GM19438 (cell line): Measurements from ENCODE around the gene ZNF341.

Experiments
- ATAC-seq: cut with Tn5 transposase; IDR thresholded peaks from one replicate; pipeline ENCODE4 v1.9.1; 2021; ENCODE audit warnings: low read depth; ENCODE audit not compliant: unreplicated experiment

Gene ZNF341

DNA sequence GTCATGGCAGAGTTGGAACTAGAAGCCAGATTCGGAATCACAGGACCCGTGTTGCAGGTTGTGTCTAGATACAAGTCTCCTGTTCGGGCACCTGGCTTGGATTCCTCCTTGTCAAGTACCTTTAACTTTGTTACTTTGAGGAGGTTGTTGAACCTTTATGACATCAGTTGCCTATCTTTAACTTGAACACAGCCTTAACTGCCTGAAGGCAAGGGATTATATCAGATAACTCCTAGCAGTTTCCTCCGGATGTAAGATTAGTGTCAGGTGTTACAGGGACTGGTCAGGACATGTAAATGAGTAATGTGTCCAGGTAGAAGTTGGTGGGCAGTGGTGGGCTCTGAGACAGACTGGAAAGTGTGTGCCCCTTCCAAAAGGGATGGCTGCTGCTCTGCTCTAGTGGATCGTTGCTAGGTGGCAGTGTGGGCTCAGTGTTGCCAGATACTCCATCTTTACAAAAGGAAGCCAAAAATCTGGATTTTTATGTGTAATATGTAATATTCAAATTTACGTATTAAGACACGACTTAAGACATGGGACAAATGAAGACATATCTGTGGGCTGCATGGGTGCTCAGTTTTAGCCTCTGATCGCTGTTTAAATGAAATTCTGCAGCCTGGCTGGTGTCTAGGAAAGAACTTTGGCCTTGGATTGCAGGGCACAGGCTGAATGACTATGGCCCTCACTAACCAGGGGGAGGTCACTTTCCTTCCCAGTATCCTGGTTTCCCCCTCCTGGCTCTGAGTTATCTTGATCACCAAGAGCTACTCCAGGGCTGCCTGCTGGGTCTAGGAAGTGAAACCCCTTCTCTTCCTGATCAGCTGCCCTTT is 106.5 kb downstream of the ZNF341 start:
- ATAC-seq: no peak

DNA sequence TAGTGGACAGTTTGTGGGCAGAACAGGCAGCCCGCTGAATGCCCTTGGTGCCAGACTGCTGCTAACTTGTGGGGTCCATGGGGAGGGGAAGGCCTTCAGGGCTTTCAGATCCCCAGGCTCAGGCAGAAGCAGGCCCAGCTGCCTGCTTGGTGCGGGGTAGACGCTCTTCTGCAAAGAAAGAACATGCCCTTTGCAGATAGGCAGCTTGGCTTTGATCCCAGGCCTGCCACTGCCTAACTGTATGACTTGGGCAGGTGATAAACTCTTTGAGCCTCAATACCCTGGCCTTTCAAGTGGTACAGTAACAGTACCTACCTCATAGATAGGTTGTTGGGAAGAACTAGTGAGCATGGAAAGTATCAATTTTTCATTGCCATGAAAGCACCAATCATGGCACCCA is 107.8 kb downstream of the ZNF341 start:
- no peak for ATAC-seq

DNA sequence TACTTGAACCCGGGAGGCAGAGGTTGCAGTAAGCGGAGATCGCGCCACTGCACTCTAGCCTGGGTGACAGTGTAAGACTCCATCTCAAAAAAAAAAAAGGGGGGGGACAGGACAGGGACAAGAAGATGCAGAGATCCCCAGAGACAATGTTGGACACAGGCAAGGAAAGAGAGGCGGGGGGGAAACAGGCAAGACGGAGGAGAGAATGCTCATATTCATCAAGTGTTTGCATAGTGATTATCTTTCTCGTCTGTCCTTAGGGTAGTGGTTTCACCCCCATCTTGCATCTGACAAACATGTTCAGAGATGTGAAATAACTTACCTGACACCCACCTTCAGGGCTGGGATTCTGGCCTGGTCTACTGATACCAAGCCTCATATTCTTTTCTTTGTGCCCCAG is 108.4 kb downstream of the ZNF341 start:
- ATAC-seq: no peak

DNA sequence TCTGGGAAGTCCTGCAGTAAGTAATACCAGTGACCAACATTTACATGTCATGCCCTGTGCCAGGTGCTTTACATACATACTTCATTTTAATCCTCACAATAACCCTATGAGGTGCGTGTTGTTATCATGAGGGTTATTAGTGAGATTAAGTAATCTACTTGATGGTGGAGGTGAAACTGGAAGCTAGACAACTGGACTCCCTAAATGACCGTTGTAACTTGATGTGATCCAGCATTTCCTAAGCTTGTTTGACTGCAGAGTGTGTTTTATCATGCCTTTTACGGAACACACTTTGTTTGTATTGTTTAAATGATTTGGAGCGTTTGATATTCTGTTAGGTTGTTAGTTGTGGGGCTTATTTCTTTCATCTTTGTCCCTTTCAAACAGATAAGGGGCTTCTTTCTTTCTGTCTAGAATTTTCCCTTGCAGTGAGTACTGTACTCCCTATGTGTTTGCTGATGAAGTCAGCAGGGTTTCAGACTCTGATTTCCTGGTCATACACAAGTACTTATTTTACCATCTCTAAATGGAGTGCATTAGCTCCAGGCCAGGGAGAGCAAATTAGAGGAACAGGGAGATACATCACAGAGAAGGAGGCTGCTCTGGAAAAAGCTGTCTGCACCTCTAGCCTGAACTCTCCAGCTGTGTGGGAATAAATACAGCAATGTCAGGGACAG is 109.1 kb downstream of the ZNF341 start:
- ATAC-seq: no peak

DNA sequence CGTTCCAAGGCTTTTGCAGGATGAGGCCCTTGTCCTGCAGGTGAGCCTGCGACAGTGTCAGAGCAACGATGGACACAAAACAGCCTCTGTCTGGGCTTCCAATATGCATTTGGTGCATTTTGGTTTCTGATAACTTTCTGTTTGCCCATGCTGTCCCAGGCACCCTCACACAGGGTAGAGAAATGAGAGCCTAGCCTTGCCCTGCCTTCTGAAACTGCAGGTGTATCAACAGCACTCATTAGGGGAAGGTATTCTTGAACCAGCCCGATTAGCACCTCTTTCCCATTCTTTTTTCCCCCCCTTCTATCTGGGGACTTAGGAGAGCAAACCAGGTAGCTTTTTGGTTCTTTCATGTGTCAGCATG is 109.6 kb downstream of the ZNF341 start:
- ATAC-seq: no peak
